WTC11 (cell line): Measurements from ENCODE around the gene NHERF2. TPM values are rescaled to one million over a fixed set of nuclear protein-coding genes. Genes with fewer than 3 reads are reported as not detected.
A peak's percentile ranks its signal among the peaks of the same experiment; 100 is the strongest.

Source experiments
- ATAC-seq: fragments of 200-7000 bp; cut with Tn5 transposase; 2 replicates; pipeline ENCODE4 v1.10.0; 2021; ENCODE audit warnings: mild to moderate bottlenecking, moderate library complexity
- CTCF ChIA-PET: fragments of 300-600 bp; sonication (Branson Sonifier 250); formaldehyde crosslinking; loops from one replicate; lab custom pipeline; 2021; ENCODE audit warnings: antibody characterized with exemption; lab: Charles Lee
- POLR2A ChIA-PET: fragments of 350-600 bp; sonication (Branson Sonifier 250); formaldehyde crosslinking; loops from one replicate; lab custom pipeline; 2021; ENCODE audit warnings: antibody characterized with exemption; lab: Charles Lee
- DNase-seq: peaks from one replicate; pipeline ENCODE4 v3.0.0; 2021; ENCODE audit warnings: low spot score
- H3K27ac Mint-ChIP-seq: 2 replicates; pipeline ENCODE4 v1.8.0; 2021; ENCODE audit warnings: mixed read lengths
- H3K27me3 Mint-ChIP-seq: 2 replicates; pipeline ENCODE4 v1.8.0; 2021; ENCODE audit warnings: low read depth, mild to moderate bottlenecking, moderate library complexity, mixed read lengths
- H3K36me3 Mint-ChIP-seq: 2 replicates; pipeline ENCODE4 v1.8.0; 2021; ENCODE audit warnings: mixed read lengths
- H3K4me1 Mint-ChIP-seq: 2 replicates; pipeline ENCODE4 v1.8.0; 2022; ENCODE audit warnings: mixed read lengths
- H3K4me3 Mint-ChIP-seq: 2 replicates; pipeline ENCODE4 v1.8.0; 2021; ENCODE audit warnings: mild to moderate bottlenecking, moderate library complexity, mixed read lengths
- H3K9me3 Mint-ChIP-seq: 2 replicates; pipeline ENCODE4 v1.8.0; 2021; ENCODE audit warnings: mixed read lengths
- ATF6 ChIP-seq: sonication (generic); formaldehyde crosslinking; IDR thresholded peaks from 2 replicates; pipeline ENCODE4 v1.8.1; 2023; ENCODE audit warnings: mild to moderate bottlenecking, missing genetic modification reagents
- EMX1 ChIP-seq: fragments of 250-450 bp; sonication (Bioruptor Pico); IDR thresholded peaks from 2 replicates; pipeline ENCODE4 v1.8.0; 2021; ENCODE audit warnings: mild to moderate bottlenecking
- GABPB1 ChIP-seq: sonication (generic); formaldehyde crosslinking; IDR thresholded peaks from 2 replicates; pipeline ENCODE4 v1.8.1; 2023; ENCODE audit warnings: mild to moderate bottlenecking, missing genetic modification reagents
- MLX ChIP-seq: sonication (generic); formaldehyde crosslinking; IDR thresholded peaks from 2 replicates; pipeline ENCODE4 v1.8.1; 2023; ENCODE audit warnings: mild to moderate bottlenecking, missing genetic modification reagents, moderate library complexity
- MXD4 ChIP-seq: fragments of 250-450 bp; sonication (Bioruptor Pico); IDR thresholded peaks from 2 replicates; pipeline ENCODE4 v1.8.0; 2021; ENCODE audit warnings: mild to moderate bottlenecking, moderate library complexity, borderline replicate concordance
- OVOL2 ChIP-seq: fragments of 250-450 bp; sonication (Bioruptor Pico); IDR thresholded peaks from 2 replicates; pipeline ENCODE4 v1.9.0; 2021; ENCODE audit warnings: mild to moderate bottlenecking, borderline replicate concordance
- PRDM15 ChIP-seq: sonication (generic); formaldehyde crosslinking; IDR thresholded peaks from 2 replicates; pipeline ENCODE4 v1.8.0; 2022; ENCODE audit warnings: missing genetic modification reagents
- RELA ChIP-seq: sonication (generic); formaldehyde crosslinking; IDR thresholded peaks from 2 replicates; pipeline ENCODE4 v1.8.1; 2022; ENCODE audit warnings: missing genetic modification reagents, mild to moderate bottlenecking, borderline replicate concordance
- SMAD4 ChIP-seq: sonication (generic); formaldehyde crosslinking; IDR thresholded peaks from 2 replicates; pipeline ENCODE4 v1.8.0; 2022; ENCODE audit warnings: mild to moderate bottlenecking, missing genetic modification reagents
- TEAD1 ChIP-seq: sonication (generic); formaldehyde crosslinking; IDR thresholded peaks from 2 replicates; pipeline ENCODE4 v1.8.0; 2022; ENCODE audit warnings: mild to moderate bottlenecking, missing genetic modification reagents
- TP53 ChIP-seq: sonication (generic); formaldehyde crosslinking; IDR thresholded peaks from 2 replicates; pipeline ENCODE4 v1.8.1; 2023; ENCODE audit warnings: mild to moderate bottlenecking, missing genetic modification reagents
- ZNF138 ChIP-seq: sonication (generic); formaldehyde crosslinking; conservative IDR thresholded peaks from 2 replicates; pipeline ENCODE4 v1.8.1; 2022; ENCODE audit warnings: mild to moderate bottlenecking, moderate library complexity, missing genetic modification reagents
- ZNF219 ChIP-seq: sonication (generic); formaldehyde crosslinking; IDR thresholded peaks from 2 replicates; pipeline ENCODE4 v1.8.0; 2023; ENCODE audit warnings: missing genetic modification reagents, mild to moderate bottlenecking, borderline replicate concordance
- ZNF532 ChIP-seq: fragments of 250-450 bp; sonication (Bioruptor Pico); IDR thresholded peaks from 2 replicates; pipeline ENCODE4 v1.9.0; 2021; ENCODE audit warnings: mild to moderate bottlenecking, borderline replicate concordance
- ZSCAN18 ChIP-seq: fragments of 250-450 bp; sonication (Bioruptor Pico); IDR thresholded peaks from 2 replicates; pipeline ENCODE4 v2.1.2; 2022; ENCODE audit warnings: mild to moderate bottlenecking, moderate library complexity
- total RNA-seq: library from RNA; stranded (reverse); gene quantifications from 3 replicates; pipeline ENCODE4 v1.2.3, GENCODE V29; 2021
- TF ChIP-seq, protein P1 (sequence below): sonication (generic); formaldehyde crosslinking; IDR thresholded peaks from 2 replicates; pipeline ENCODE4 v1.8.0; 2022; ENCODE audit warnings: mild to moderate bottlenecking, missing genetic modification reagents
- TF ChIP-seq, protein P2 (sequence below): sonication (generic); formaldehyde crosslinking; IDR thresholded peaks from 2 replicates; pipeline ENCODE4 v1.8.1; 2023; ENCODE audit warnings: mild to moderate bottlenecking, missing genetic modification reagents

NHERF2 gene
- total RNA-seq, 1 experiment from 2014 or later, result 31.1 TPM

DNA sequence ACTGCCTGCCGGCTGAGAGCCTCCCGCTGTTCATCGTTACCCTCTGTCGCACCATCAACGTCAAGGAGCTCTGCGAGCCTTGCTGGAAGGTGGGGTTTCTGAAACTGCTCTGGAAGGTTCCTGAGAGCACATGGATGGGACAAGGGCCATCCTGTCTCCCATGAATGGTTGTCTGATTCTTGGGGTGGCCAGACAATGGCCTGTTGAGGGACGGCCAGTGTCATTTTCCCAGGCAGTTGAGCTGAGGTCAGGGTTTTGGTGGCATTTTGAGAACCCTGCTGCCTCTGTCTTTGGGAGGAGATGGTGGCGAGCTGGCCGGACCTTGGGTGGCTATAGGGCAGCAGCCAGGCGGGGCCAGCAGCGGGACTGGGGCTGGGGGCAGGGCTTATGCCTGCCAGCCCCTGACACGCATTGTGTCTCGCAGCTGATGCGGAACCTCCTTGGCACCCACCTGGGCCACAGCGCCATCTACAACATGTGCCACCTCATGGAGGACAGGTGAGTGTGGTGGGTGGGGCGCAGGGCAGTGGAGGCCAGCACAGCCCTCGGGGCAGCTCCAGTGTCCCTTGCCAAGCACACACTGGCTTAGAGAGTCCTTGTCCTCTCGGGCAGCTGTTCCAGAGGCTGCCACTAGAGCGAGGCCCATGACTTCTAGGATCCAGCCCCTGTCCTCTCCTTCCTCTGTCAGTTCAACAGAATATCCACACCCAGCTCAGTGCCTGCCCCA lies 30.1 kb downstream of the NHERF2 start:
- Mint-ChIP-seq H3K4me3 (no peak overlapping the region), H3K9me3 (no peaks in the 10 kb centered on the region)
- CTCF ChIA-PET, result interaction anchor here (0.5 to 2.5 kb wide), 19 partner anchors 9 to 89 kb away, joined by 3 to 18 read pairs (median 4); partner anchors contain the start of genes NPW, NTHL1, TBL3 and TSC2
- DNase-seq, result no peak
- POLR2A ChIA-PET, result interaction anchor here (0.9 kb wide), 1 partner anchor 99 kb away, joined by 3 read pairs; the partner anchor contains the start of gene TRAF7
- TF ChIP-seq ZNF532 (CRISPR knock-in tag) (no peak), MLX (CRISPR knock-in tag) (no peak), ZNF219 (no peak), PRDM15 (CRISPR knock-in tag) (no peak), ATF6 (CRISPR knock-in tag) (no peak), ZSCAN18 (CRISPR knock-in tag) (no peak)
- TF ChIP-seq, protein P1, sequence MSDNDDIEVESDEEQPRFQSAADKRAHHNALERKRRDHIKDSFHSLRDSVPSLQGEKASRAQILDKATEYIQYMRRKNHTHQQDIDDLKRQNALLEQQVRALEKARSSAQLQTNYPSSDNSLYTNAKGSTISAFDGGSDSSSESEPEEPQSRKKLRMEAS (CRISPR knock-in tag), result no peak
- TF ChIP-seq, all 79 proteins: peak for 0
- H3K27ac Mint-ChIP-seq, result no peak overlapping the region
- no peaks in the 10 kb centered on the region for H3K4me1 Mint-ChIP-seq
- no peaks in the 10 kb centered on the region; the same call in 1 of the 2 replicates for H3K36me3 Mint-ChIP-seq
- H3K27me3 Mint-ChIP-seq, result no peaks in the 10 kb centered on the region
- peak; percentile 79 for ATAC-seq

- Mint-ChIP-seq H3K4me1 (no peaks in the 10 kb centered on the region), H3K4me3 (no peak overlapping the region), H3K27me3 (no peaks in the 10 kb centered on the region), H3K36me3 (no peaks in the 10 kb centered on the region; the same call in 1 of the 2 replicates), H3K27ac (no peak overlapping the region), H3K9me3 (no peaks in the 10 kb centered on the region)
- CTCF ChIA-PET, result interaction anchor here (0.9 to 2.5 kb wide), 12 partner anchors 10 to 88 kb away, joined by 3 to 18 read pairs (median 4); partner anchors contain the start of genes NTHL1 and TSC2
- DNase-seq (no peak), ATAC-seq (no peak)
- POLR2A ChIA-PET, result no interaction called here
- no peak for TF ChIP-seq ZNF138 (CRISPR knock-in tag)
- TF ChIP-seq SMAD4, result no peak
- no peak for TF ChIP-seq GABPB1
- TF ChIP-seq ZNF219, result no peak
- TF ChIP-seq RELA, result no peak
- TF ChIP-seq TEAD1 (CRISPR knock-in tag), result no peak
- TF ChIP-seq, protein P2, sequence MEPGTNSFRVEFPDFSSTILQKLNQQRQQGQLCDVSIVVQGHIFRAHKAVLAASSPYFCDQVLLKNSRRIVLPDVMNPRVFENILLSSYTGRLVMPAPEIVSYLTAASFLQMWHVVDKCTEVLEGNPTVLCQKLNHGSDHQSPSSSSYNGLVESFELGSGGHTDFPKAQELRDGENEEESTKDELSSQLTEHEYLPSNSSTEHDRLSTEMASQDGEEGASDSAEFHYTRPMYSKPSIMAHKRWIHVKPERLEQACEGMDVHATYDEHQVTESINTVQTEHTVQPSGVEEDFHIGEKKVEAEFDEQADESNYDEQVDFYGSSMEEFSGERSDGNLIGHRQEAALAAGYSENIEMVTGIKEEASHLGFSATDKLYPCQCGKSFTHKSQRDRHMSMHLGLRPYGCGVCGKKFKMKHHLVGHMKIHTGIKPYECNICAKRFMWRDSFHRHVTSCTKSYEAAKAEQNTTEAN (CRISPR knock-in tag), result no peak
- TF ChIP-seq EMX1, result no peak
- TF ChIP-seq TP53, result no peak
- no peak for TF ChIP-seq MXD4
- TF ChIP-seq OVOL2 (CRISPR knock-in tag), result no peak
Measured at GRCh38 chr16:2057438-2057837, 30.7 kb downstream of the NHERF2 start.
